ENCODE measurements around the gene OSM.
"Not testable (repeated sequence)": the region's sequence is repeated elsewhere in the genome, so short reads cannot be mapped to it uniquely, and the experiment has no call there.

The OSM gene

GRCh38 chr22:30230330-30230729 is 36.3 kb downstream of the OSM start:
- DNase-seq = no peak

GRCh38 chr22:30228509-30229359 is 37.9 kb downstream of the OSM start:
- DNase-seq = no peak

GRCh38 chr22:30227438-30228228 is 39.0 kb downstream of the OSM start:
- DNase-seq = no peak

GRCh38 chr22:30226192-30226832 is 40.3 kb downstream of the OSM start:
- DNase-seq = peak in 1 of 58 donors; percentile 11

- no peak for DNase-seq
These were observed 41.3 kb downstream of the OSM start for GRCh38 chr22:30225220-30225927.

GRCh38 chr22:30224161-30224857 is 42.3 kb downstream of the OSM start:
- DNase-seq = no peak

GRCh38 chr22:30223303-30223702 is 43.3 kb downstream of the OSM start:
- no peak for DNase-seq

GRCh38 chr22:30222321-30222720 is 44.3 kb downstream of the OSM start:
- no peak for DNase-seq

- no peak for DNase-seq
These were observed 45.3 kb downstream of the OSM start for GRCh38 chr22:30221121-30221992.

GRCh38 chr22:30220338-30221012 is 46.2 kb downstream of the OSM start:
- no peak for DNase-seq

- no peak for DNase-seq
These were observed 46.9 kb downstream of the OSM start for GRCh38 chr22:30219668-30220278.

GRCh38 chr22:30219049-30219654 is 47.5 kb downstream of the OSM start:
- no peak for DNase-seq

- peak in 38 of 58 donors; percentile 9 to 76 (median 36) for DNase-seq
These were observed 48.7 kb downstream of the OSM start for GRCh38 chr22:30217698-30218560.

GRCh38 chr22:30216710-30217109 is 49.9 kb downstream of the OSM start:
- DNase-seq = no peak

- DNase-seq = not testable (repeated sequence)
These were observed 50.4 kb downstream of the OSM start for GRCh38 chr22:30216272-30216671.

GRCh38 chr22:30214703-30215407 is 51.8 kb downstream of the OSM start:
- DNase-seq = no peak

Data from anterior cingulate cortex (tissue), 58 donors.